HG03571 (cell line): ENCODE results near the gene TSPAN14.

Source experiments
- ATAC-seq: cut with Tn5 transposase; IDR thresholded peaks from one replicate; pipeline ENCODE4 v1.9.1; 2021; ENCODE audit not compliant: unreplicated experiment

Gene TSPAN14

DNA sequence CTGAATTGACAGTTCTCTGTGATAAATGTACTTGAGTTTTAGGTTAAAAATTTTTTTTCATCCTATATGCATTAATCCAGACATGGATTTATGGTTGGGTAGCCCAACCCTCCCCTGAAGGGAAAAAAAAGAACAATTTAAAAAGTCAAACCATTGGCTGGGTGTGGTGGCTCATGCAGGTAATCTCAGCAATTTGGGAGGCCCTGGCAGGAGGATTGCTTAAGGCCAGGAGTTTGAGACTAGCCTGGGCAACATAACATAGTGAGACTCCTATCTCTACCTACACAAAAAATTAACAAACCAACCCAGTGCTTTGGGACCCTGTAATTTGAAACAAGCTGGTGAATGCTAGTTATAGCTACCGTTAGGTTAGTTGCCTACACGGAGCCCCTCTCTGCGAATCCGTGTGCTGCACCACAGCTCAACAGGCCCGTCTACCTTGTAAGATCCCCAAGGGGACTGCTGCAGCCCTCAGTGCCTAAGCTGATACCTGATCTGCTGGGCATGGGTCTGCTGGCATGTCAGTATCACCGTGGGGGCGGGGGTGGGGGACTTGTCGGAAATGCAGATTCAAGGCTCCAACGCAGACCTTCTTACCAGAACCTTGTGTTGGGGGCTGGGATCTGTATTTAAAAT is 32.8 kb downstream of the TSPAN14 start:
- no peak for ATAC-seq

DNA sequence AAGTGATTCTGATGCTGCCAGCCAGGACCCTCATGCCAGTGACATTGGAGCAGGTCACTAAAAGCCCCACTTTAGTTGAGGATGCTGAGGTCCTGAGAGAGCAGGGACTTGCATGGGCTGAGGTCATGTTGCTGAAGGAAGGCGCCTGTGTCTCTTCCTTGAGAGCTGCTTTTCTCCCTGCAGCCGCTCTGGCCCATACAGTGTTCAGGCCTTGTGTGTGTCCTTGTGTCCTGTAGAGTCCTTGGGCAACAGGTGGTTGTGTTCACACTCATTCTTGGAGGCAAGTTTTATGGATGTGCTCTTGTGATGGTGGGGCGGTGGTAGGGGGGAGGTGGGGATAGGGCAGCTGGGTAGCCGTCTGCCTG is 33.3 kb downstream of the TSPAN14 start:
- no peak for ATAC-seq

DNA sequence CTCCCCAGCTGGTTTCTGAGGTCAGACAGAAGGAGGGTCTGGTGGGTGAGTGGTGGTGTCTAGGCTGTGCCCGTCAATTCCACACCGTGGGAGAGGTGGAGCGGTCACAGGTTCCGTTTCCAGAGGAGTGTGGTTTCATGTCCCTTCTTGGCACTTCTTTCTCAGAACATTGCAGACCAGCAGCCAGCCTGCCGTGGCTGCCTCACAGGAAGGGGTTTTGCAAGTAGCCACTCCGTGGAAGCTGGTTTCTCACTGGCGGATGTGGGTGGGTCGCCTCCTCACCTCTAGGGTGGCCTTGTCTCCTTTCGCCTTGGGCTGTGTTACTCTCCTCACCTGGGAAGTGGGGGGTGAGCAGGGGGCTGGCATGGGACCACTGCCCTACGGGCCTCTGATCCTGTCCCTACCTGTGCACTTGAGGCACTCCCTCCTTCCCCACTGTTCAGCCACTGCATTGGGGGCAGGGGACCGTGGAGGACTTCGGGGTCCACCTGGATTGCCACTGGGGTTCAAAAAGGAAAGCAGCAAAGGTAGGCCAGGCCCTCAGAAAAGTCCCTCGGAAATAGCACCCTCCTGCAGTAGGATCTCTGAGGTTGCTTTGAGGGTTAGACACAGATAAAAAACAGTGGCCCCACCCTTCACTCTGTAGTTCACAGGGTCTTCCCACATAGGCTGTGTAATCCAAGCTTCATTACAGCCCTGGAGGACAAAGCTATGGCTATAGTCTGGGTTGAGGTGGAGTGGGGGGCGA is 33.9 kb downstream of the TSPAN14 start:
- ATAC-seq = no peak

- no peak for ATAC-seq
Measured at GRCh38 chr10:80488539-80489066, 34.5 kb downstream of the TSPAN14 start.

DNA sequence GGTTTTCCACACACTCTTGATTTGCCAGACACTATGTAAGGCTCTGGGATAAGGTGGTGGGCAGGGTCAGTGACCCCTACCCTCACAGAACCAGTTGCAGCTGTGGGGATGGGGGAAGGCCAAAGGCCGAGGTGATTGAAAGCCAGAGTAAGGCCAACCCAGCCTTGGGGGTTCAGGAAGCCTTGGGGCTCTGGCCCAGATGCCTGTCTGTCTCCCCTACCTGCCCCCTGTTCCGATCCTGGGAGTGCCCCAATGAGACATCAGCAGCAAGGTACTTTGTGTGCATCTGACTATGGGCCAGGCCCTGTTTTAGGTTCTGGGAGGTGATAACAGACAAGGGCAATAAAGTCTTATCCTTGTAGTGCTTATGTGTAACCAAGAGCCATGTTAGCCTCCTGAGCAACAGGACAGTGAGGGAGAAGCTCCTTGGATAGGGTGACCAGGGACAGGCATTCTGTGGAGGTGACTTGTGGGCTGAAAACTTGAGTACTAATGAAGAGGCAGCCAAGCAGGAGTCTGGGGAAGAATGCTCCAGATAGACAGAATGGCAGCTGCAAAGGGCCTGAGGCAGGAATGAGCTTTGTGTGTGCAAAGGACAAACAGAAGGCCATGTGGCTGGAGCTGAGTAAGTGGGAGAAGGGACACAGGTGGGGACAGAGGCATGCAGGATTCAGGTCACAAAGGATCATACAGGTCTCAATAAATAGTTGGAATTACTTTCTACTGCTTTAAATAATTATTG is 35.4 kb downstream of the TSPAN14 start:
- ATAC-seq = no peak

GRCh38 chr10:80491251-80492102 is 37.4 kb downstream of the TSPAN14 start:
- no peak for ATAC-seq

GRCh38 chr10:80492848-80493521 is 38.9 kb downstream of the TSPAN14 start:
- no peak for ATAC-seq

DNA sequence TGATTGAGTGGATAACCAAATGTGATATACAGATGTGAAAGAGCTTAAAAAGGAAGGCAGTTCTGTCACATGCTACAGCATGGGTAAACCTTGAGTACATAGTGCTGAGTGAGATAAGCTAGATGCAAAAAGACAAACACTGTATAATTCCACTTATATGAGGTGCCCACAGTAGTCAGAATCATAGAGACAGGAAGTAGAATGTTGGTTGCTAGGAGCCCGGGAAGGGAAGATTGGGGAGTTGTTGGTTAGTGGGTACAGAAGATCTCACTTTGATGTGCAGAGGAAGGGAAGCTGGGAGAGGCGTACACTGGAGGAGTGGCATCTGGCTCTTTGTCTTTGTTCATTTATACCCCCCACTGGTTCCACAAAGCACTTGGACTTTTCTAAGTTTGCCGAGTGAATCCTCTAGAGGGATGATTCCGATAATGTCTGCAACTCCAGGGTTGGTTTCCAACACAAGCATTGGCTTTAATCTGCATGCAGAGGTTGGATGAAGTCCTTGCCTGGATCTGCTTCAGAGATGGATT is 39.5 kb downstream of the TSPAN14 start:
- ATAC-seq = no peak

GRCh38 chr10:80496555-80497172 is 42.6 kb downstream of the TSPAN14 start:
- no peak for ATAC-seq

DNA sequence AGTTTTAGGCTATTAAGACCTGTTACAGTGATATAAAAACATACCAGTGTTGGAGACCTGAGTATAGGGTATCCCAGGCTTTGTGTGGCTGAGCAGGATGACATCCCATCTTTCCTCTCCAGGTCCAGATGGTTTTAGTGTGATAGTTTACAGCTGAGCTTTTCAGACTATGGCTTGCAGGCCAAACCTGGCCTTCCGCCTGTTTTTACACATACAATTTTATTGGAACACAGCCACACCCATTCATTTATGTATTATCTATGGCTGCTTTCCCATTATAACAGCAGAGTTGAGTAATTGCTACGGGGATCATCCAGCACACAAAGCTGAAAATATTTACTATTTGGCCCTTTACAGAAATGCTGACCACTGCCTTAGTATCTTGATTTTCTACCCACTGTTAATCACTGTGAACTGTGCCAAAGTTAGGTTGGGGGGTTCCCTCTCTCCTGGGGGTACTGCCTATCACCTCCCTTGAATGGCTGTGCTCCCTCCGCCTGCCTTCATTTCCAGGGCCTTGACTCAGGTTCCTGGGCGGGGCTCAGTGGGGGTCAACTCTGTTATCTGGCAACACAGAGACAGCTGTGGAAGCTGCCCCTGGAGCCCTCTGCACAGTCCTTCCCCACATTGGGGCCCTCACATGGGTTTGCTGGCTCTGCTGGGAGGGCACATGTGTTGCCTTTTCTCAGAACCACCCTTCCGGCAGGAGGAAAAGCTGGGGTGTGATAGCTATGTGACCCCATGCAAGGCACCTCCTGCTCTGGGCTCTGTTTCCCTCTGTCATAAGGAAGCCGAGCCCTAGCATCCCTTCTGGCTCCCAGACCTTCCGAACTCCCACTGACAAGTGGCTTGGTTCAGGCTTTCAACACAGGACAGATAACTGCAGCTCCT is 43.3 kb downstream of the TSPAN14 start:
- no peak for ATAC-seq

GRCh38 chr10:80498078-80498832 is 44.1 kb downstream of the TSPAN14 start:
- ATAC-seq = no peak

GRCh38 chr10:80498833-80499741 is 45.0 kb downstream of the TSPAN14 start:
- no peak for ATAC-seq

DNA sequence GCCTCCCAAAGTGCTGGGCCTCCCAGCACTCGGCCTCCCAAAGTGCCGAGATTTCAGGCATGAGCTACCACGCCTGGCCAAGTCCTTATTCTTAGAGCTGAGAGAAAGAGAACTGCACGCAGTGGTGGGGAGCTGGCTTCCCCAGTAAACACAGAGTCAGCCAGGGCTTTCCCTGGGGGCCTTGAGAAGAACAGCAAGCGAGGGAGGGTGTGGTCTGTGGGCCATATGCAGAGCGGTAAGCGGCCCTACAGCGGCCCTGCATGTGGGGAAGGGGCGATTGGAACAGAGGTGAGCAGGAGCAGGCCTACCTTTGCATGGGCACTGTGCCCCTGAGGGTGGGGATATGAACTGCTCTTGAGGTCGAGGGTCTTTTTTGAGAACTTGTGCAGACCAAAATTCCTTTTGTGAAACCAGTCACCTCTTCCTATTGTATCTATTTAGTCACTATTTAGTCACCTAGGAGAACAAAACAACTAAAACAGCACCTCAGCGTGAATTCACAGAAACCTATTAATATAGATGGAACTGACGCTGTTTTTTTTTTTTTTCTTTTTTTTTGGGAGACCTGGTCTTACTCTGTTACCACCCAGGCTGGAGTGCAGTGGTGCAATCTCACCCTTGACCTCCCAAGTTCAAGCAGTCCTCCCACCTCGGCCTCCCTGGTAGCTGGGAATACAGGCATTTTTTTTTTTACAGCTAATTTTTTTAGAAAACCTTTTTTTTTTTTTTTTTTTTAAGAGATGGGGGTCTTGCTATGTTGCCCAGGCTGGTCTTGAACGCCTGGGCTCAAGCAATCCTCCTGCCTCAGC is 46.7 kb downstream of the TSPAN14 start:
- ATAC-seq = peak; percentile 74

DNA sequence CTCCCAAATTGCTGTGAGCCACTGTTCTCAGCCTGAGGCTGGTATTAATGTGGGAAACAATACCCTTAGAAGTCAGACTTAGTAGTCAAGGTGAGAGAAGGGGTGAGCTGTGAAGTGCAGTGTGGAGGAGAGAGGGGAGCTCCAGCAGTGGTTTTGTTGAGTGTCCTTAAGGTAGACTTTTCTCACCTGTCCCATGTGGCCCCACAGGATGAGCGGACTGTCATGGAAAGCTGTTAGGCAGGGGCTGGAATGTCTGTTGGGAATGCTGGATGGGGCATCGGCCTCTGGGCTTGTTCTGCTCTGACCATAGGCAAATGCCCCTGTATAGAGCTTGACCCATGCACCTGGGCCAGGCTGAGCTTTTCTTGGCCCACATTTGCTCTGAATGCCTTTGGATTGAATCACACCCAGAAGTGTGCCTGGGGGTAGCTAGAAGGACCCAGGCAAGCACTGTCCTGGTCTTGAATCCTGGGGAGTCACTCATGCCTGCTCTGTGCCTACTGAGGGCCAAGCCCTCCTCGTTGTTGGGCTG is 47.3 kb downstream of the TSPAN14 start:
- ATAC-seq = no peak

DNA sequence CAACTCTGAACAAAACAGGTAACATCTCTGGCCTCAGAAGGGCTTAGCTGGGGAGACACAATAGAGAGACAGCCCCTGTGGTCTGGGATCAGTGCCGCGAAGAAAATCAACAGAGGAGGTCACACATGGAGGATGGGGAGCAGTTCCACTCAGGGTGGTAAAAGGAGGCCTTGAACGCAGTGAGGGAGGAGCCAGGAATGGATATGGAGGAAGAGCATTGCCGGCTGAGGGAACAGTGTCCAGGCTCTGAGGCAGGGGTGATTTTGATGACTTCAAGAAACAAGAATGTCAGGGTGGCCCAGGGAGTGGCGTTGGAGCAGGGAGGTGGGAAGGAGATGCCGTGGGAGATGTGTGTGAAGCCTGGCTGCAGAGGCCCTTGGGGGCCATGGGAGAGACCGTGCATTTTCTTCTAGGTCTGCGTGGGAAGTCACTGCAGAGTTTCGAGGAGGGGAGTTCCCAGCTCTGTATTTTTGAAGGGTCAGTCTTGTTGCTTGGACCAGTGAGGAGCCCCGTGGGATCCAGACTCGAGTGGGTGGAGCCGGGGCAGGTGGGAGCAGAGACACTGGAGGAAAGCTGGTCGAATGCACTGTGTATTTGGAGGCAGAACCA is 47.9 kb downstream of the TSPAN14 start:
- no peak for ATAC-seq
